ENCODE data around the gene CBX3.

DNA sequence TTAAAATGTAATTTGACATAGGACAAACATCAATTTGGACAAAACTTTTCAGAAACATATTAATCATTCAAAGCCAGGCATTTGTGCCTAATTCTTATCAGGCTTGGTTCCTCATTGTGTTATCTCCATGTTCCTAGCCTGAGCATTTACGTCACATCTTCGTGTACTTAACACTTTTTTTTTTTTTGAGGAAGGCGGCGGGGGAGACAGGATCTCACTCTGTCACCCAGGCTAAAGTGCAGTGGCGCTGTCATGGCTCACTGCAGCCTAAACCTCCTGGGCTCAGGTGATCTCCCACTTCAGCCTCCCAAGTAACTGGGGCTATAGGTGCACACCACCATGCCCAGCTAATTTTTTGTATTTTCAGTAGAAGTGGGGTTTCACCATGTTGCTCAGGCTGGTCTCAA lies 20.8 kb upstream of the CBX3 start:
- TF ChIP-seq, protein P1, sequence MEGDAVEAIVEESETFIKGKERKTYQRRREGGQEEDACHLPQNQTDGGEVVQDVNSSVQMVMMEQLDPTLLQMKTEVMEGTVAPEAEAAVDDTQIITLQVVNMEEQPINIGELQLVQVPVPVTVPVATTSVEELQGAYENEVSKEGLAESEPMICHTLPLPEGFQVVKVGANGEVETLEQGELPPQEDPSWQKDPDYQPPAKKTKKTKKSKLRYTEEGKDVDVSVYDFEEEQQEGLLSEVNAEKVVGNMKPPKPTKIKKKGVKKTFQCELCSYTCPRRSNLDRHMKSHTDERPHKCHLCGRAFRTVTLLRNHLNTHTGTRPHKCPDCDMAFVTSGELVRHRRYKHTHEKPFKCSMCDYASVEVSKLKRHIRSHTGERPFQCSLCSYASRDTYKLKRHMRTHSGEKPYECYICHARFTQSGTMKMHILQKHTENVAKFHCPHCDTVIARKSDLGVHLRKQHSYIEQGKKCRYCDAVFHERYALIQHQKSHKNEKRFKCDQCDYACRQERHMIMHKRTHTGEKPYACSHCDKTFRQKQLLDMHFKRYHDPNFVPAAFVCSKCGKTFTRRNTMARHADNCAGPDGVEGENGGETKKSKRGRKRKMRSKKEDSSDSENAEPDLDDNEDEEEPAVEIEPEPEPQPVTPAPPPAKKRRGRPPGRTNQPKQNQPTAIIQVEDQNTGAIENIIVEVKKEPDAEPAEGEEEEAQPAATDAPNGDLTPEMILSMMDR (IDR thresholded peaks at IDR 0.05): no peak
- TF ChIP-seq POLR2A (IDR thresholded peaks at IDR 0.05; ENCODE audit: low read depth): no peak
- no peak for TF ChIP-seq EP300 (IDR thresholded peaks at IDR 0.05)

All from esophagus muscularis mucosa (tissue), 4 donors.